Hepatocyte (in vitro differentiated cells): Measurements from ENCODE around the gene SYNDIG1. TPM values are rescaled to one million over a fixed set of nuclear protein-coding genes. Genes with fewer than 3 reads are reported as not detected.
A peak's percentile ranks its signal among the peaks of the same experiment; 100 is the strongest.

Experiments used
- DNase-seq: peaks from one replicate; pipeline ENCODE4 v3.0.0-alpha.2; 2016; ENCODE audit warnings: low spot score
- H2AFZ ChIP-seq: fragments of 200-600 bp; sonication (generic); 2 replicates; pipeline ENCODE4 v1.6.0; 2016; ENCODE audit warnings: antibody characterized with exemption, mild to moderate bottlenecking
- H3K27ac ChIP-seq: fragments of 200-600 bp; sonication (generic); 2 replicates; pipeline ENCODE4 v1.5.1; 2016; ENCODE audit warnings: mild to moderate bottlenecking
- H3K27me3 ChIP-seq: fragments of 200-600 bp; sonication (generic); 2 replicates; pipeline ENCODE4 v1.6.1; 2016
- H3K36me3 ChIP-seq: fragments of 200-600 bp; sonication (generic); replicated peaks from 2 replicates; pipeline ENCODE4 v1.5.1; 2016; ENCODE audit warnings: low read depth; ENCODE audit not compliant: insufficient read depth
- H3K4me1 ChIP-seq: fragments of 200-600 bp; sonication (generic); 2 replicates; pipeline ENCODE4 v1.5.1; 2016; ENCODE audit warnings: mild to moderate bottlenecking, moderate library complexity; ENCODE audit not compliant: insufficient read depth
- H3K4me2 ChIP-seq: fragments of 200-600 bp; sonication (generic); 2 replicates; pipeline ENCODE4 v1.6.0; 2016
- H3K4me3 ChIP-seq: fragments of 200-600 bp; sonication (generic); 2 replicates; pipeline ENCODE4 v1.5.1; 2016; ENCODE audit warnings: mild to moderate bottlenecking
- H3K79me2 ChIP-seq: fragments of 200-600 bp; sonication (generic); 2 replicates; pipeline ENCODE4 v1.6.0; 2017; ENCODE audit warnings: mild to moderate bottlenecking
- H3K9me2 ChIP-seq: fragments of 200-600 bp; sonication (generic); replicated peaks from 2 replicates; pipeline ENCODE4 v1.6.0; 2017; ENCODE audit warnings: mild to moderate bottlenecking; ENCODE audit not compliant: insufficient read depth
- H3K9me3 ChIP-seq: fragments of 200-600 bp; sonication (generic); 2 replicates; pipeline ENCODE4 v1.5.1; 2016; ENCODE audit warnings: low read depth, mild to moderate bottlenecking
- H4K20me1 ChIP-seq: fragments of 200-600 bp; sonication (generic); 2 replicates; pipeline ENCODE4 v1.6.0; 2016; ENCODE audit warnings: mild to moderate bottlenecking; ENCODE audit not compliant: insufficient read depth, poor library complexity, severe bottlenecking
- CTCF ChIP-seq: fragments of 200-600 bp; sonication (generic); IDR thresholded peaks from 2 replicates; pipeline ENCODE4 v1.5.1; 2016; ENCODE audit warnings: antibody characterized with exemption, mild to moderate bottlenecking; ENCODE audit not compliant: poor library complexity
- EZH2 ChIP-seq: fragments of 200-600 bp; sonication (generic); IDR thresholded peaks from 2 replicates; pipeline ENCODE4 v1.6.1; 2016; ENCODE audit warnings: antibody characterized with exemption, mild to moderate bottlenecking, borderline replicate concordance
- EZH2phosphoT487 ChIP-seq: fragments of 200-600 bp; sonication (generic); IDR thresholded peaks from one replicate; pipeline ENCODE4 v1.6.1; 2018; ENCODE audit warnings: antibody characterized with exemption, mild to moderate bottlenecking, low read depth, moderate library complexity; ENCODE audit not compliant: unreplicated experiment, severe bottlenecking
- WGBS: methylation state at CpG from one replicate; pipeline ENCODE4 v1.1.6; 2016; ENCODE audit warnings: low lambda C conversion rate; ENCODE audit errors: missing lambda C conversion rate; 5-methylcytosine and 5-hydroxymethylcytosine counted together
- polyA plus RNA-seq: library from polyadenylated mRNA; unstranded; fragments of >200 nt; fragmentation: Nextera tagmentation; extraction: Ambion mirVana; gene quantifications from 2 replicates; pipeline ENCODE4 v1.2.1, GENCODE V29; 2016
- total RNA-seq: library from RNA; depleted of rRNA; stranded (reverse); fragments of >200 nt; gene quantifications from 2 replicates; pipeline ENCODE4 v1.2.3, GENCODE V29; 2014

Gene SYNDIG1
- total and polyA plus RNA-seq, 2 experiments from 2014 or later, result 1.5 to 2.3 TPM

GRCh38 chr20:24698706-24699206 lies 229.3 kb downstream of the SYNDIG1 start:
- H2AFZ ChIP-seq, result no peak overlapping the region
- DNase-seq, result peak; percentile 3
- no peak overlapping the region for H3K4me3 ChIP-seq
- no peaks in the 10 kb centered on the region for H3K79me2 ChIP-seq
- H4K20me1 ChIP-seq, result no peaks in the 10 kb centered on the region
- H3K9me2 ChIP-seq, result no peaks in the 10 kb centered on the region
- H3K27me3 ChIP-seq, result no peaks in the 10 kb centered on the region
- no peaks in the 10 kb centered on the region for H3K36me3 ChIP-seq
- TF ChIP-seq CTCF, result no peak
- no peak for TF ChIP-seq EZH2
- no peak for TF ChIP-seq EZH2phosphoT487
- 74% methylated on average over 5 of the region's 5 CpGs for WGBS
- H3K4me1 ChIP-seq, result peaks cover 12% of the 10 kb centered on the region
- no peak overlapping the region for H3K27ac ChIP-seq
- H3K9me3 ChIP-seq, result no peaks in the 10 kb centered on the region
- no peak overlapping the region for H3K4me2 ChIP-seq

- TF ChIP-seq EZH2 (no peak), CTCF (no peak), EZH2phosphoT487 (no peak)
- 91% methylated on average over 8 of the region's 8 CpGs for WGBS
- no peak overlapping the region for H3K27ac ChIP-seq
These were observed 230.1 kb downstream of the SYNDIG1 start for GRCh38 chr20:24699321-24700165.

GRCh38 chr20:24700166-24700860 lies 230.9 kb downstream of the SYNDIG1 start:
- Histone ChIP-seq H3K4me1 (peaks cover 1% of the 10 kb centered on the region), H3K9me3 (no peaks in the 10 kb centered on the region), H4K20me1 (no peaks in the 10 kb centered on the region), H3K4me2 (no peak overlapping the region), H3K9me2 (no peaks in the 10 kb centered on the region), H3K27me3 (no peaks in the 10 kb centered on the region), H3K79me2 (no peaks in the 10 kb centered on the region), H3K4me3 (no peak overlapping the region), H3K36me3 (no peaks in the 10 kb centered on the region), H2AFZ (no peak overlapping the region), H3K27ac (no peak overlapping the region)
- TF ChIP-seq CTCF (no peak), EZH2phosphoT487 (no peak)
- DNase-seq, result no peak
- 85% methylated on average over 6 of the region's 6 CpGs for WGBS

More at GRCh38 chr20:24699321-24700165, 230.1 kb downstream of the SYNDIG1 start:
- Histone ChIP-seq H3K4me3 (no peak overlapping the region), H3K36me3 (no peaks in the 10 kb centered on the region), H3K79me2 (no peaks in the 10 kb centered on the region), H3K27me3 (no peaks in the 10 kb centered on the region), H2AFZ (no peak overlapping the region), H4K20me1 (no peaks in the 10 kb centered on the region), H3K9me3 (no peaks in the 10 kb centered on the region), H3K4me2 (no peak overlapping the region), H3K4me1 (peaks cover 9% of the 10 kb centered on the region), H3K9me2 (no peaks in the 10 kb centered on the region)
- no peak for DNase-seq
